ENCODE data around the gene MED13L. TPM values are rescaled to one million over a fixed set of nuclear protein-coding genes. Genes with fewer than 3 reads are reported as not detected.

Gene MED13L
- polyA plus RNA-seq, 1 donor (not counting 4 experiments of a cell fraction or from before 2014, with no cell fraction given), result 31.7 TPM

GRCh38 chr12:115973968-115974724 is 303.3 kb downstream of the MED13L start:
- DNase-seq (ENCODE audit: low read depth, low spot score), result no peak
- Histone ChIP-seq H3K79me2 (ENCODE audit: control insufficient read depth, insufficient read depth, low read length) (no peaks in the 10 kb centered on the region), H2AFZ (ENCODE audit: control insufficient read depth, low read length) (no peak overlapping the region), H3K9me1 (ENCODE audit: control insufficient read depth, extremely low read depth, insufficient read depth, low read length) (no peaks in the 10 kb centered on the region), H3K4me3 (ENCODE audit: control insufficient read depth in 2 of 3, extremely low read depth in 1 of 3, insufficient read depth in 2 of 3, low read depth in 1 of 3, low read length in 3 of 3) (no peak overlapping the region), H3K4me2 (ENCODE audit: control insufficient read depth, extremely low read depth, insufficient read depth, low read depth, low read length) (no peak overlapping the region), H3K36me3 (ENCODE audit: control insufficient read depth in 2 of 2, extremely low read depth in 1 of 2, insufficient read depth in 2 of 2, low read length in 2 of 2) (peaks cover 12 to 18% of the 10 kb centered on the region in 2 experiments), H3K27me3 (ENCODE audit: control insufficient read depth, extremely low read depth, insufficient read depth, low read length) (no peaks in the 10 kb centered on the region), H3K4me1 (ENCODE audit: control insufficient read depth, extremely low read depth, insufficient read depth, low read length) (no peaks in the 10 kb centered on the region), H3K9ac (ENCODE audit: control insufficient read depth, extremely low read depth, insufficient read depth, low read length) (no peak overlapping the region), H3K27ac (ENCODE audit: control insufficient read depth, insufficient read depth, low read length) (no peak overlapping the region), H4K20me1 (ENCODE audit: control insufficient read depth, extremely low read depth, insufficient read depth, low read length) (no peaks in the 10 kb centered on the region), H3K9me3 (ENCODE audit: control insufficient read depth, low read depth, low read length) (no peaks in the 10 kb centered on the region)
- no peak for FAIRE-seq
- TF ChIP-seq EZH2 (IDR thresholded peaks at IDR 0.05; ENCODE audit: low read length) (no peak), CTCF (optimal IDR thresholded peaks at IDR 0.05 in 1 of 3, IDR thresholded peaks at IDR 0.05 in 1 of 3, conservative IDR thresholded peaks at IDR 0.05 in 1 of 3; ENCODE audit: extremely low read depth in 1 of 3, insufficient read depth in 2 of 3, low read length in 3 of 3) (no peak)
- dilution Hi-C loops (cut with MboI; ENCODE audit: extremely low pct_ligation_motif_present, low sequenced_read_pairs), result no loop called here

GRCh38 chr12:115973066-115973465 is 304.4 kb downstream of the MED13L start:
- no peaks in the 10 kb centered on the region for H3K4me1 ChIP-seq (ENCODE audit: control insufficient read depth, extremely low read depth, insufficient read depth, low read length)
- H3K9me1 ChIP-seq (ENCODE audit: control insufficient read depth, extremely low read depth, insufficient read depth, low read length), result no peaks in the 10 kb centered on the region
- no peak overlapping the region for H3K4me3 ChIP-seq (ENCODE audit: control insufficient read depth in 2 of 3, extremely low read depth in 1 of 3, insufficient read depth in 2 of 3, low read depth in 1 of 3, low read length in 3 of 3)
- H3K4me2 ChIP-seq (ENCODE audit: control insufficient read depth, extremely low read depth, insufficient read depth, low read depth, low read length), result no peak overlapping the region
- H3K27me3 ChIP-seq (ENCODE audit: control insufficient read depth, extremely low read depth, insufficient read depth, low read length), result no peaks in the 10 kb centered on the region
- H2AFZ ChIP-seq (ENCODE audit: control insufficient read depth, low read length), result no peak overlapping the region
- H3K79me2 ChIP-seq (ENCODE audit: control insufficient read depth, insufficient read depth, low read length), result no peaks in the 10 kb centered on the region
- H3K9ac ChIP-seq (ENCODE audit: control insufficient read depth, extremely low read depth, insufficient read depth, low read length), result no peak overlapping the region
- peaks cover 14 to 19% of the 10 kb centered on the region in 2 experiments for H3K36me3 ChIP-seq (ENCODE audit: control insufficient read depth in 2 of 2, extremely low read depth in 1 of 2, insufficient read depth in 2 of 2, low read length in 2 of 2)
- TF ChIP-seq CTCF (optimal IDR thresholded peaks at IDR 0.05 in 1 of 3, IDR thresholded peaks at IDR 0.05 in 1 of 3, conservative IDR thresholded peaks at IDR 0.05 in 1 of 3; ENCODE audit: extremely low read depth in 1 of 3, insufficient read depth in 2 of 3, low read length in 3 of 3) (no peak), EZH2 (IDR thresholded peaks at IDR 0.05; ENCODE audit: low read length) (no peak)
- H3K9me3 ChIP-seq (ENCODE audit: control insufficient read depth, low read depth, low read length), result no peaks in the 10 kb centered on the region
- dilution Hi-C loops (cut with MboI; ENCODE audit: extremely low pct_ligation_motif_present, low sequenced_read_pairs), result no loop called here
- no peak overlapping the region for H3K27ac ChIP-seq (ENCODE audit: control insufficient read depth, insufficient read depth, low read length)
- DNase-seq (ENCODE audit: low read depth, low spot score), result no peak
- H4K20me1 ChIP-seq (ENCODE audit: control insufficient read depth, extremely low read depth, insufficient read depth, low read length), result no peaks in the 10 kb centered on the region
- no peak for FAIRE-seq

Measured in keratinocyte (primary cell).